Measurements from ENCODE around the gene LRRC71.
A peak's percentile ranks its signal among the peaks of the same experiment; 100 is the strongest.

LRRC71 gene

GRCh38 chr1:156927215-156928042 lies 7.0 kb downstream of the LRRC71 start:
- H3K9me3 ChIP-seq (ENCODE audit: control insufficient read depth in 2 of 2, low read length in 2 of 2), result no peaks in the 10 kb centered on the region
- peak overlapping the region; percentile 26 to 49 for H3K4me3 ChIP-seq (ENCODE audit: low read length in 2 of 2)
- H3K4me1 ChIP-seq (ENCODE audit: control insufficient read depth in 2 of 2, insufficient read depth in 2 of 2, low read length in 2 of 2), result peaks cover 0 to 14% of the 10 kb centered on the region in 2 donors
- no peak overlapping the region for H3K9ac ChIP-seq (ENCODE audit: low read depth in 1 of 2, low read length in 2 of 2)
- H3K27ac ChIP-seq (ENCODE audit: low read depth in 2 of 2, low read length in 2 of 2), result no peak overlapping the region
- H3K36me3 ChIP-seq (ENCODE audit: control insufficient read depth in 2 of 2, insufficient read depth in 2 of 2, low read length in 2 of 2), result no peaks in the 10 kb centered on the region
- peaks cover 53 to 55% of the 10 kb centered on the region in 2 donors for H3K27me3 ChIP-seq (ENCODE audit: control insufficient read depth in 2 of 2, insufficient read depth in 2 of 2, low read length in 2 of 2)

- H3K27ac ChIP-seq (ENCODE audit: low read depth in 2 of 2, low read length in 2 of 2), result no peak overlapping the region
- peaks cover 46 to 48% of the 10 kb centered on the region in 2 donors for H3K27me3 ChIP-seq (ENCODE audit: control insufficient read depth in 2 of 2, insufficient read depth in 2 of 2, low read length in 2 of 2)
- no peak overlapping the region for H3K9ac ChIP-seq (ENCODE audit: low read depth in 1 of 2, low read length in 2 of 2)
- H3K4me1 ChIP-seq (ENCODE audit: control insufficient read depth in 2 of 2, insufficient read depth in 2 of 2, low read length in 2 of 2), result peaks cover 0 to 14% of the 10 kb centered on the region in 2 donors
- no peaks in the 10 kb centered on the region for H3K9me3 ChIP-seq (ENCODE audit: control insufficient read depth in 2 of 2, low read length in 2 of 2)
- H3K36me3 ChIP-seq (ENCODE audit: control insufficient read depth in 2 of 2, insufficient read depth in 2 of 2, low read length in 2 of 2), result no peaks in the 10 kb centered on the region
- H3K4me3 ChIP-seq (ENCODE audit: low read length in 2 of 2), result no peak overlapping the region
Observed at GRCh38 chr1:156928043-156928602, 7.7 kb downstream of the LRRC71 start.

- Histone ChIP-seq H3K36me3 (ENCODE audit: control insufficient read depth in 2 of 2, insufficient read depth in 2 of 2, low read length in 2 of 2) (peaks cover 0 to 6% of the 10 kb centered on the region in 2 donors), H3K9me3 (ENCODE audit: control insufficient read depth in 2 of 2, low read length in 2 of 2) (no peaks in the 10 kb centered on the region), H3K27me3 (ENCODE audit: control insufficient read depth in 2 of 2, insufficient read depth in 2 of 2, low read length in 2 of 2) (peaks cover 36 to 37% of the 10 kb centered on the region in 2 donors), H3K27ac (ENCODE audit: low read depth in 2 of 2, low read length in 2 of 2) (no peak overlapping the region), H3K4me3 (ENCODE audit: low read length in 2 of 2) (no peak overlapping the region), H3K4me1 (ENCODE audit: control insufficient read depth in 2 of 2, insufficient read depth in 2 of 2, low read length in 2 of 2) (peaks cover 0 to 14% of the 10 kb centered on the region in 2 donors), H3K9ac (ENCODE audit: low read depth in 1 of 2, low read length in 2 of 2) (no peak overlapping the region)
Observed at GRCh38 chr1:156929596-156930238, 9.3 kb downstream of the LRRC71 start.

- H3K36me3 ChIP-seq (ENCODE audit: control insufficient read depth in 2 of 2, insufficient read depth in 2 of 2, low read length in 2 of 2), result peaks cover 0 to 12% of the 10 kb centered on the region in 2 donors
Observed at GRCh38 chr1:156930483-156930882, 10.1 kb downstream of the LRRC71 start.

GRCh38 chr1:156931211-156931952 lies 10.9 kb downstream of the LRRC71 start:
- Histone ChIP-seq H3K36me3 (ENCODE audit: control insufficient read depth in 2 of 2, insufficient read depth in 2 of 2, low read length in 2 of 2) (peaks cover 3 to 17% of the 10 kb centered on the region in 2 donors), H3K9ac (ENCODE audit: low read depth in 1 of 2, low read length in 2 of 2) (no peak overlapping the region), H3K27ac (ENCODE audit: low read depth in 2 of 2, low read length in 2 of 2) (no peak overlapping the region), H3K9me3 (ENCODE audit: control insufficient read depth in 2 of 2, low read length in 2 of 2) (no peaks in the 10 kb centered on the region), H3K4me3 (ENCODE audit: low read length in 2 of 2) (peak overlapping the region; percentile 22 to 35), H3K27me3 (ENCODE audit: control insufficient read depth in 2 of 2, insufficient read depth in 2 of 2, low read length in 2 of 2) (peaks cover 21 to 24% of the 10 kb centered on the region in 2 donors), H3K4me1 (ENCODE audit: control insufficient read depth in 2 of 2, insufficient read depth in 2 of 2, low read length in 2 of 2) (peaks cover 0 to 14% of the 10 kb centered on the region in 2 donors)

More at GRCh38 chr1:156930483-156930882, 10.1 kb downstream of the LRRC71 start:
- H3K27me3 ChIP-seq (ENCODE audit: control insufficient read depth in 2 of 2, insufficient read depth in 2 of 2, low read length in 2 of 2), result peaks cover 29% of the 10 kb centered on the region in 2 donors
- no peak overlapping the region for H3K27ac ChIP-seq (ENCODE audit: low read depth in 2 of 2, low read length in 2 of 2)
- H3K9ac ChIP-seq (ENCODE audit: low read depth in 1 of 2, low read length in 2 of 2), result no peak overlapping the region
- peaks cover 0 to 14% of the 10 kb centered on the region in 2 donors for H3K4me1 ChIP-seq (ENCODE audit: control insufficient read depth in 2 of 2, insufficient read depth in 2 of 2, low read length in 2 of 2)
- no peak overlapping the region for H3K4me3 ChIP-seq (ENCODE audit: low read length in 2 of 2)
- H3K9me3 ChIP-seq (ENCODE audit: control insufficient read depth in 2 of 2, low read length in 2 of 2), result no peaks in the 10 kb centered on the region

GRCh38 chr1:156931974-156932710 lies 11.7 kb downstream of the LRRC71 start:
- no peak overlapping the region for H3K27ac ChIP-seq (ENCODE audit: low read depth in 2 of 2, low read length in 2 of 2)
- H3K4me1 ChIP-seq (ENCODE audit: control insufficient read depth in 2 of 2, insufficient read depth in 2 of 2, low read length in 2 of 2), result peaks cover 0 to 14% of the 10 kb centered on the region in 2 donors
- peak overlapping the region in 1 of 2 donors; percentile 17 for H3K4me3 ChIP-seq (ENCODE audit: low read length in 2 of 2)
- no peak overlapping the region for H3K9ac ChIP-seq (ENCODE audit: low read depth in 1 of 2, low read length in 2 of 2)
- H3K9me3 ChIP-seq (ENCODE audit: control insufficient read depth in 2 of 2, low read length in 2 of 2), result no peaks in the 10 kb centered on the region
- peaks cover 5 to 17% of the 10 kb centered on the region in 2 donors for H3K36me3 ChIP-seq (ENCODE audit: control insufficient read depth in 2 of 2, insufficient read depth in 2 of 2, low read length in 2 of 2)
- peaks cover 16 to 20% of the 10 kb centered on the region in 2 donors for H3K27me3 ChIP-seq (ENCODE audit: control insufficient read depth in 2 of 2, insufficient read depth in 2 of 2, low read length in 2 of 2)

GRCh38 chr1:156933136-156933535 lies 12.7 kb downstream of the LRRC71 start:
- Histone ChIP-seq H3K27me3 (ENCODE audit: control insufficient read depth in 2 of 2, insufficient read depth in 2 of 2, low read length in 2 of 2) (peaks cover 10 to 15% of the 10 kb centered on the region in 2 donors), H3K9ac (ENCODE audit: low read depth in 1 of 2, low read length in 2 of 2) (no peak overlapping the region), H3K9me3 (ENCODE audit: control insufficient read depth in 2 of 2, low read length in 2 of 2) (no peaks in the 10 kb centered on the region), H3K4me1 (ENCODE audit: control insufficient read depth in 2 of 2, insufficient read depth in 2 of 2, low read length in 2 of 2) (peaks cover 0 to 6% of the 10 kb centered on the region in 2 donors), H3K4me3 (ENCODE audit: low read length in 2 of 2) (no peak overlapping the region), H3K27ac (ENCODE audit: low read depth in 2 of 2, low read length in 2 of 2) (no peak overlapping the region), H3K36me3 (ENCODE audit: control insufficient read depth in 2 of 2, insufficient read depth in 2 of 2, low read length in 2 of 2) (peaks cover 15 to 24% of the 10 kb centered on the region in 2 donors)

GRCh38 chr1:156935505-156936128 lies 15.2 kb downstream of the LRRC71 start:
- peaks cover 0 to 6% of the 10 kb centered on the region in 2 donors for H3K4me1 ChIP-seq (ENCODE audit: control insufficient read depth in 2 of 2, insufficient read depth in 2 of 2, low read length in 2 of 2)
- no peaks in the 10 kb centered on the region for H3K9me3 ChIP-seq (ENCODE audit: control insufficient read depth in 2 of 2, low read length in 2 of 2)
- H3K36me3 ChIP-seq (ENCODE audit: control insufficient read depth in 2 of 2, insufficient read depth in 2 of 2, low read length in 2 of 2), result peaks cover 37 to 47% of the 10 kb centered on the region in 2 donors
- peaks cover 0 to under 1% of the 10 kb centered on the region in 2 donors for H3K27me3 ChIP-seq (ENCODE audit: control insufficient read depth in 2 of 2, insufficient read depth in 2 of 2, low read length in 2 of 2)
- no peak overlapping the region for H3K4me3 ChIP-seq (ENCODE audit: low read length in 2 of 2)
- no peak overlapping the region for H3K27ac ChIP-seq (ENCODE audit: low read depth in 2 of 2, low read length in 2 of 2)
- no peak overlapping the region for H3K9ac ChIP-seq (ENCODE audit: low read depth in 1 of 2, low read length in 2 of 2)

- peaks cover 0 to 6% of the 10 kb centered on the region in 2 donors for H3K4me1 ChIP-seq (ENCODE audit: control insufficient read depth in 2 of 2, insufficient read depth in 2 of 2, low read length in 2 of 2)
- no peaks in the 10 kb centered on the region for H3K27me3 ChIP-seq (ENCODE audit: control insufficient read depth in 2 of 2, insufficient read depth in 2 of 2, low read length in 2 of 2)
- no peak overlapping the region for H3K27ac ChIP-seq (ENCODE audit: low read depth in 2 of 2, low read length in 2 of 2)
- H3K9me3 ChIP-seq (ENCODE audit: control insufficient read depth in 2 of 2, low read length in 2 of 2), result no peaks in the 10 kb centered on the region
- peaks cover 43 to 51% of the 10 kb centered on the region in 2 donors for H3K36me3 ChIP-seq (ENCODE audit: control insufficient read depth in 2 of 2, insufficient read depth in 2 of 2, low read length in 2 of 2)
- H3K9ac ChIP-seq (ENCODE audit: low read depth in 1 of 2, low read length in 2 of 2), result no peak overlapping the region
- H3K4me3 ChIP-seq (ENCODE audit: low read length in 2 of 2), result no peak overlapping the region
Observed at GRCh38 chr1:156936191-156936590, 15.8 kb downstream of the LRRC71 start.
